GM12865 (cell line): ENCODE results near the gene TMEM134.
"Not testable (repeated sequence)": the region's sequence is repeated elsewhere in the genome, so short reads cannot be mapped to it uniquely, and the experiment has no call there.

Source experiments
- DNase-seq: peaks from one replicate; pipeline ENCODE4 v3.0.0; 2010; ENCODE audit warnings: low read depth
- H3K4me3 ChIP-seq: 2 replicates; pipeline ENCODE4 v1.5.1; 2011; ENCODE audit warnings: mild to moderate bottlenecking, low read depth, low read length, control low read depth
- TF ChIP-seq, protein P1 (sequence below): IDR thresholded peaks from 2 replicates; pipeline ENCODE4 v1.5.1; 2011; ENCODE audit warnings: low read length, control low read depth, low read depth, inconsistent platforms; ENCODE audit not compliant: insufficient read depth; ENCODE audit errors: missing control alignments

The TMEM134 gene

DNA sequence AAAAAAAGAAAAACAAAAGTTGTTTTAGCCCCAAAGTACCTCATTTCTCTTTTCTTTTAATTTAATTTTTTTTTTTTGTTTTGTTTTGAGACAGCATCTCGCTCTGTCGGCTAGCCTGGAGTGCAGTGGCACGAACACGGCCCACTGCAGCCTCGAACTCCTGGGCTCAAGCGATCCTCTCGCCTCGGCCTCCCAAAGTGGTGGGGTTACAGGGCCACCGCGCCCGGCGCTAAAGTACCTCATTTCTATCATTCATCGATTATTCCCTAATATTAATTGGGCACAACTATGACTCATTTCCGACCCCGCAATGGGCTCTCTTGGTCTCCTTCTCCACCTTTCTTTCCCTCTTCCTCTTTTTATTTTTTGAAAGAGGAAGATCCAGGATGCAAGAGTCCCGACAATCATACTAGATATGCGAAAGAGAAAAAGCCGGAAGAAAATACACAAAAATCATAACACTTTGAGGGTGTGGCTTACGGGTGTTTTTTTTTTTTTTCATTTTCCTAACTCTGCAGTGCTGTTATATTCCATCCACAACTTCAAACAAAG, 13.3 kb upstream of the TMEM134 start:
- peak overlapping the region; percentile 69 for H3K4me3 ChIP-seq
- DNase-seq = peak; percentile 44
- TF ChIP-seq, protein P1, sequence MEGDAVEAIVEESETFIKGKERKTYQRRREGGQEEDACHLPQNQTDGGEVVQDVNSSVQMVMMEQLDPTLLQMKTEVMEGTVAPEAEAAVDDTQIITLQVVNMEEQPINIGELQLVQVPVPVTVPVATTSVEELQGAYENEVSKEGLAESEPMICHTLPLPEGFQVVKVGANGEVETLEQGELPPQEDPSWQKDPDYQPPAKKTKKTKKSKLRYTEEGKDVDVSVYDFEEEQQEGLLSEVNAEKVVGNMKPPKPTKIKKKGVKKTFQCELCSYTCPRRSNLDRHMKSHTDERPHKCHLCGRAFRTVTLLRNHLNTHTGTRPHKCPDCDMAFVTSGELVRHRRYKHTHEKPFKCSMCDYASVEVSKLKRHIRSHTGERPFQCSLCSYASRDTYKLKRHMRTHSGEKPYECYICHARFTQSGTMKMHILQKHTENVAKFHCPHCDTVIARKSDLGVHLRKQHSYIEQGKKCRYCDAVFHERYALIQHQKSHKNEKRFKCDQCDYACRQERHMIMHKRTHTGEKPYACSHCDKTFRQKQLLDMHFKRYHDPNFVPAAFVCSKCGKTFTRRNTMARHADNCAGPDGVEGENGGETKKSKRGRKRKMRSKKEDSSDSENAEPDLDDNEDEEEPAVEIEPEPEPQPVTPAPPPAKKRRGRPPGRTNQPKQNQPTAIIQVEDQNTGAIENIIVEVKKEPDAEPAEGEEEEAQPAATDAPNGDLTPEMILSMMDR = no peak

DNA sequence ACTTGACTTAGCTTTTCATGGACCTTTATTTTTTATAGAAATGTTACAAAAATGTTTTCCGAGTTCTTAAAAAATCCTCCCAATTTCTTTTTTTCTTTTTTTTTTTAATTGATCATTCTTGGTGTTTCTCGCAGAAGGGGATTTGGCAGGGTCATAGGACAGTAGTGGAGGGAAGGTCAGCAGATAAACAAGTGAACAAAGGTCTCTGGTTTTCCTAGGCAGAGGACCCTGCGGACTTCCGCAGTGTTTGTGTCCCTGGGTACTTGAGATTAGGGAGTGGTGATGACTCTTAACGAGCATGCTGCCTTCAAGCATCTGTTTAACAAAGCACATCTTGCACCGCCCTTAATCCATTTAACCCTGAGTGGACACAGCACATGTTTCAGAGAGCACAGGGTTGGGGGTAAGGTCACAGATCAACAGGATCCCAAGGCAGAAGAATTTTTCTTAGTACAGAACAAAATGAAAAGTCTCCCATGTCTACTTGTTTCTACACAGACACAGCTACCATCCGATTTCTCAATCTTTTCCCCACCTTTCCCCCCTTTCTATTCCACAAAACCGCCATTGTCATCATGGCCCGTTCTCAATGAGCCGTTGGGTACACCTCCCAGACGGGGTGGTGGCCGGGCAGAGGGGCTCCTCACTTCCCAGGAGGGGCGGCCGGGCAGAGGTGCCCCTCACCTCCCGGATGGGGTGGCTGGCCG, 8.4 kb upstream of the TMEM134 start:
- H3K4me3 ChIP-seq, DNase-seq: not testable (repeated sequence)

DNA sequence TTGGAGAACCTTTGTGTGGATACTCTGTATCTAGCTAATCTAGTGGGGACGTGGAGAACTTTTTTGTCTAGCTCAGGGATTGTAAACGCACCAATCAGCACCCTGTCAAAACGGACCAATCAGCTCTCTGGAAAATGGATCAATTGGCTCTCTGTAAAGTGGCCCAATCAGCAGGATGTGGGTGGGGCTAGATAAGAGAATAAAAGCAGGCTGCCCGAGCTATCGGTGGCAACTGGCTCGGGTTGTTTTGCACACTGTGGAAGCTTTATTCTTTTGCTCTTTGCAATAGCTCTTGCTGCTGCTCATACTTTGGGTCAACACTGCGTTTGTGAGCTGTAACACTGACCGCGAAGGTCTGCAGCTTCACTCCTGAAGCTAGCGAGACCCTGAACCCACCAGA, 7.6 kb upstream of the TMEM134 start:
- not testable (repeated sequence) for H3K4me3 ChIP-seq, DNase-seq

DNA sequence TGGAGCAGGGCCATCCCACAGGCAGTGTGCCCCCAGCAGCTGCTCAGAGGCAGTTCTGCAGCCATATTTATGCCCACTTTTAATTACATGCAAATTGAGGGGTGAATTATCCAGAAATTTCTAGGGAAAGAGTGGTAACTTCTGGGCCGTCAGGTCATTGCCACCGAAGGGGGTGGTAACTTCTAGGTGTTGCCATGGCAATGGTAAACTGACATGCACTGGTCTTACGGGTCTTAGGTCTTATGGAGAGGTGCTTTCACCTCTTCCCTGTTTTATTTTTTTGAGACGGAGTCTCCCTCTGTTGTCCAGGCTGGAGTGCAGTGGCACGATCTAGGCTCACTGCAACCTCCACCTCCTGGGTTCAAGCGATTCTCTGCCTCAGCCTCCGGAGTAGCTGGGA, 3.8 kb upstream of the TMEM134 start:
- DNase-seq = no peak
- TF ChIP-seq, protein P1 = no peak
- no peak overlapping the region for H3K4me3 ChIP-seq

DNA sequence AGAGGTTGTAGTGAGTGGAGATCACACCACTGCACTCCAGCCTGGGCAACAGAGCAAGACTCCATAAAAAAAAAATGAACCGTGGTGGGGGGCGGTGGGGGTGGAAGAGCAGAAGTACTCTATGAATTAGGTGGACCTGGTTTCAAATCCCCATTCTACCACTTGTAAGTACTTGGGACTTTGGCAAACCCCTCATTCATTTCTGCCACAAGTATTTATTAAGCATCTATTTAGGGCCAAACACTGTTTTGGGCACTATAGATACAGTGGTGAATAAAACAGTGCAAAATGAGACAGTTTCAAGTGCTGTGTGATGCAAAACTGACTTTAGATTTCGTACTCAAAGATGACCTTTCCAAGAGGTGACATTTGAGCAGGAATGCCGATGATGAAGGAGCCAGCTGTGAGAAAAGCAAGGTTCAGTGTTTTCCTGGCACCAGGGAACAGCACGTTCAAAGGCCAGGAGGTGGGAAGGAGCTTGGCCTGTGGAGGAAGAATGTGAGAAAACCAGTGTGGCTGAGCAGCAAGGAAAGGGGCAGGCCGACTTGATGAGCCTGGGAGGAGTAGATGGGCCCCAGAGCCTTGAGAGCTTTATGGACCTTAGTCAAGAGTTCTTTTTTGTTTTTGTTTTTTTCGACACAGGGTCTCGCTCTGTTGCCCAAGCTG, 1.4 kb upstream of the TMEM134 start:
- TF ChIP-seq, protein P1 = no peak
- DNase-seq = peak; percentile 31
- no peak overlapping the region for H3K4me3 ChIP-seq

DNA sequence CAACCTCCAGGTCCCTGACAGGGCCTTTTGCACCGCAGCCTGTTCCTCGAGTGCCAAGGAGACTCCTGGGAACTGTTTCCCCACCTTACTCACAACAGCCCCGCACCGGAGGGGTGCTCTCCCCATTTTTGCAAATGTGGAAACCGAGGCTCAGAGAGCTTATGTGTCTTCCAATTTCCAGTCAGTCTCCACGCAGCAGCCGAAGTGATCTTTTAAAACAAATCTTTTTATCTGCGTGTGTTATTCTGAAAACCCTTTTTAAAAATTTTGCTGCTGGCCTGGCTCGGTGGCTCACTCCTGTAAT, 409 bp upstream of the TMEM134 start:
- H3K4me3 ChIP-seq = peak overlapping the region; percentile 84
- TF ChIP-seq, protein P1 = no peak
- DNase-seq = no peak

DNA sequence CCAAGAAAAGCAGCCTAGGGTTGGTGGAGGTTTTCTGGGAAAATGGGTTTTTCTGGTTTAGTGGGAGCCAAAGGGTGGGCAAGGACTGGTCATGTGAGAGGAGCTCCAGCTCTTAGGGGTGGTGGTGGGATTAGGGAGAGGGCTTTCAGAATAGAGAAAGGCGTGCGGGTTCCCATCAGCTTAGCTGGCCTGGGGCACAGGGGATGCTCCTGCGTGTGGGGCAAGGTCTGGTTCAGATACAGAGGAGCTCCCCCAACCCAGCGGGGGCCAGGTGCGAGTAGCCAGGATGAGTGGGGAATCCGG, 644 bp downstream of the TMEM134 start:
- H3K4me3 ChIP-seq = peak overlapping the region; percentile 61
- DNase-seq = no peak
- TF ChIP-seq, protein P1 = no peak

DNA sequence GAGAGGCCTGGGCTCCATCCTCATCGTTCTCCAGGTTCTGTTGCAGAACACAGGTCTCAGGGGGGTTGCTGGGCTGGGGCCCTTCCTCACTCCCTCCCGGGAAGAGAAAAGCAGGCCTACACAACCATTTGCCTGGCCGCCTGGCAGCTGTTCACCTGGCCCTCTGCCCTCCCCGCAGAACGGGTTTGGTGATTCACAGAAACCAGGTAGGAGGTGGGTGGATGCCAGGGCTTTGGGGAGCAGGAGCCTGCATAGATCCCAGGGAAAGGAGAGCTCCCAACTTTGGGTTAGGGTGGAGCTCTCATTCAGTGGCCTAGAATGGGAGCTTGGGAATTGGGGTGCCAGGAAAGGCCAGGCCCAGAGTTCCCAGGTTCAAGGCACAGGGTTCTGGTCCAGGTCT, 995 bp downstream of the TMEM134 start:
- TF ChIP-seq, protein P1 = no peak
- DNase-seq = no peak
- peak overlapping the region; percentile 61 for H3K4me3 ChIP-seq
